Breast epithelium (tissue), 4 donors: Measurements from ENCODE around the gene ATCAY. TPM values are rescaled to one million over a fixed set of nuclear protein-coding genes. Genes with fewer than 3 reads are reported as not detected.
"Not testable (repeated sequence)": the region's sequence is repeated elsewhere in the genome, so short reads cannot be mapped to it uniquely, and the experiment has no call there.

Source experiments
- DNase-seq, 2 donors: peaks; one replicate each; pipeline ENCODE4 v3.0.0-alpha.2; 2019; ENCODE audit warnings: low spot score in 2 of 2
- H3K27ac ChIP-seq, 2 donors: fragments of 200-600 bp; sonication (generic) in 1 of 2; one replicate each; pipeline ENCODE4 v1.5.1; 2016 to 2019; ENCODE audit warnings: mild to moderate bottlenecking in 1 of 2
- H3K27me3 ChIP-seq, 2 donors: fragments of 200-600 bp; sonication (generic) in 1 of 2; one replicate each; pipeline versions ENCODE4 v1.5.1 to v1.6.0; 2017 to 2019; ENCODE audit warnings: control low read depth in 1 of 2, mild to moderate bottlenecking in 1 of 2
- H3K36me3 ChIP-seq: fragments of 200-600 bp; one replicate; pipeline ENCODE4 v1.5.1; 2019
- H3K4me1 ChIP-seq, 2 donors: fragments of 200-600 bp; sonication (generic); one replicate each; pipeline ENCODE4 v1.5.1; 2016 to 2019; ENCODE audit warnings: control low read depth in 1 of 2
- H3K4me3 ChIP-seq, 3 donors: fragments of 200-600 bp; sonication (generic); 1 replicate in 2 of 3; 2 replicates in 1 of 3; pipeline ENCODE4 v1.5.1; 2016 to 2019; ENCODE audit warnings: mild to moderate bottlenecking in 3 of 3, moderate library complexity in 2 of 3
- H3K9me3 ChIP-seq, 2 donors: fragments of 200-600 bp; sonication (generic) in 1 of 2; one replicate each; pipeline ENCODE4 v1.5.1; 2016 to 2019; ENCODE audit warnings: control low read depth in 1 of 2
- CTCF ChIP-seq, 3 donors: fragments of 450-650 bp; IDR thresholded peaks; one replicate each; pipeline ENCODE4 v1.5.1; 2016 to 2017; ENCODE audit warnings: antibody characterized with exemption in 3 of 3, mild to moderate bottlenecking in 3 of 3, moderate library complexity in 3 of 3
- POLR2A ChIP-seq: fragments of 450-650 bp; IDR thresholded peaks from one replicate; pipeline ENCODE4 v1.6.1; 2016; ENCODE audit warnings: antibody characterized with exemption, mild to moderate bottlenecking, moderate library complexity
- POLR2AphosphoS5 ChIP-seq, 3 donors: sonication (generic); formaldehyde crosslinking; IDR thresholded peaks; one replicate each; pipeline ENCODE4 v1.6.1; 2017; ENCODE audit warnings: antibody characterized with exemption in 3 of 3
- intact Hi-C: fragments of 100-400 bp; cut with DNase I; formaldehyde crosslinking; loops from one replicate; pipeline ENCODE4 v1.15.1; 2023; ENCODE audit warnings: low total_unique reads
- total RNA-seq, 3 donors: library from RNA; depleted of rRNA; stranded (reverse); fragments of >200 nt; gene quantifications; one replicate each; pipeline ENCODE4 v1.1.0, GENCODE V29; 2016

ATCAY gene
- total RNA-seq, 3 donors from 2014 or later, result 0.73 TPM; not detected in 2

GRCh38 chr19:3890591-3890990 lies 10.1 kb downstream of the ATCAY start:
- H3K9me3 ChIP-seq, result no peaks in the 10 kb centered on the region
- intact Hi-C loops, result no loop called here
- no peak for DNase-seq
- H3K27ac ChIP-seq, result no peak overlapping the region
- no peak overlapping the region for H3K4me3 ChIP-seq
- no peaks in the 10 kb centered on the region for H3K36me3 ChIP-seq
- TF ChIP-seq POLR2A (no peak), POLR2AphosphoS5 (IDR thresholded peaks at IDR 0.05) (no peak), CTCF (IDR thresholded peaks at IDR 0.05) (no peak)
- no peaks in the 10 kb centered on the region for H3K4me1 ChIP-seq
- H3K27me3 ChIP-seq, result peaks cover 0 to 7% of the 10 kb centered on the region in 2 donors

- Histone ChIP-seq H3K4me1 (no peaks in the 10 kb centered on the region), H3K9me3 (peaks cover 0 to 7% of the 10 kb centered on the region in 2 donors), H3K27me3 (peaks cover 0 to 10% of the 10 kb centered on the region in 2 donors), H3K4me3 (no peak overlapping the region), H3K36me3 (no peaks in the 10 kb centered on the region), H3K27ac (no peak overlapping the region)
- intact Hi-C loops, result no loop called here
- no peak for TF ChIP-seq CTCF (IDR thresholded peaks at IDR 0.05)
- no peak for TF ChIP-seq POLR2A
- TF ChIP-seq POLR2AphosphoS5 (IDR thresholded peaks at IDR 0.05), result no peak
- DNase-seq, result no peak
Observed at GRCh38 chr19:3893509-3894179, 13.2 kb downstream of the ATCAY start.

DNA sequence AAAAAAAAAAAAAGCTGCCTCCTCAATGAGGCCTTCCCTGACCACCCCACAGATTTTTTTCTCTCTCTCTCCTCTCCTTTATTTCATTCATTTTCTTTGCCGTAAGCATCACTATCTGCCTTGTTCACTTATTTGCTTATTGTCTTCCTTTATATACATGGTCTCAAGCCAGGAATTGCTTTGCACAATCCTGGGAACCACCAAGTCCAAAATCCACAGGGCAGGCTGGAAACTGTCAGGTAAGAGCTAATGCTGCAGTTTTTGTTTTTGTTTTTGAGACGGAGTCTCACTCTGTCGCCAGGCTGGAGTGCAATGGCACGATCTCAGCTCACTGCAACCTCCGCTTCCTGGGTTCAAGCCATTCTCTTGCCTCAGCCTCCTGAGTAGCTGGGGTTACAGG lies 14.5 kb downstream of the ATCAY start:
- H3K27ac ChIP-seq, H3K9me3 ChIP-seq, H3K4me1 ChIP-seq, DNase-seq, intact Hi-C loops, H3K36me3 ChIP-seq, H3K4me3 ChIP-seq: not testable (repeated sequence)
- H3K27me3 ChIP-seq, result peaks cover 0 to 20% of the 10 kb centered on the region in 2 donors

DNA sequence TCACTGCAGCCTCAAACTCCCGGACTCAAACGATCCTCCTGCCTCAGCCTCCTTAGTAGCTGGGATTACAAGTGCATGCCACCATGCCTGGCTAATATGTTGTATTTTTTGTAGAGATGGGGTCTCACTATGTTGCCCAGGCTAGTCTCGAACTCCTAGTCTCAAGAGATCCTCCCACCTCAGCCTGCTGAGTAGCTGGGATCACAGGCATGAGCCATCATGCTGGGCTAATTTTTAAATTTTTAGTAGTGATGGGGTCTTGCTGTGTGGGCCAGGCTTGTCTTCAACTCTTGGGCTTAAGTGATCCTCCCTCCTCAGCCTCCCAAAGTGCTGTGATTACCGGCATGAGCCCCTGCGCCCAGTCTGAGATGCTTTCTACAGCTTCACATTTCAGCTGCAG lies 15.3 kb downstream of the ATCAY start:
- TF ChIP-seq CTCF (IDR thresholded peaks at IDR 0.05), result no peak
- TF ChIP-seq POLR2A, result no peak
- no peak for TF ChIP-seq POLR2AphosphoS5 (IDR thresholded peaks at IDR 0.05)
- Histone ChIP-seq H3K36me3 (no peaks in the 10 kb centered on the region), H3K27ac (no peak overlapping the region), H3K4me1 (no peaks in the 10 kb centered on the region), H3K27me3 (peaks cover 0 to 23% of the 10 kb centered on the region in 2 donors), H3K9me3 (peaks cover 0 to 9% of the 10 kb centered on the region in 2 donors), H3K4me3 (no peak overlapping the region)
- DNase-seq, result no peak
- intact Hi-C loops, result no loop called here

DNA sequence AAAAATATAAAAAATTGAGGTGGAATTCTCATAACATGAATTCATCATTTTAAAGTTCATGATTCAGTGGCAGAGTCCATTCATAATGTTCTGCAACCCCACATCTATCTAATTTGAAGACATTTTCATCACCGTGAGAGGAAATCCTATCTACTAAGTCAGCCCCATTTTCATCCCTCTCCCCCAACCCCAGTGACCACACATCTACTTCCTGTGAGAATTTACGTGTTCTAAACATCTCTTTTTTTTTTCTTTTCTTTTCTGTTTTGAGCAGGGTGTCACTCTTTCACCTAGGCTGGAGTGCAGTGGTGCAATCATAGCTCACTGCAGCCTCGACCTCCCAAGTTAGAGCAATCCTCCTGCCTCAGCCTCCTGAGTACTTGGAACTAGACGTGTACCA lies 17.5 kb downstream of the ATCAY start:
- H3K27me3 ChIP-seq, result peaks cover 0 to 31% of the 10 kb centered on the region in 2 donors
- H3K9me3 ChIP-seq, result peaks cover 0 to 9% of the 10 kb centered on the region in 2 donors
- no peak overlapping the region for H3K27ac ChIP-seq
- intact Hi-C loops, result no loop called here
- no peak overlapping the region for H3K4me3 ChIP-seq
- H3K36me3 ChIP-seq, result no peaks in the 10 kb centered on the region
- no peak for DNase-seq
- H3K4me1 ChIP-seq, result no peaks in the 10 kb centered on the region
- no peak for TF ChIP-seq POLR2AphosphoS5 (IDR thresholded peaks at IDR 0.05)
- TF ChIP-seq CTCF (IDR thresholded peaks at IDR 0.05), result no peak
- no peak for TF ChIP-seq POLR2A
